GM21447 (cell line): Measurements from ENCODE around the gene ZNF541.

ENCODE experiments used
- ATAC-seq: cut with Tn5 transposase; IDR thresholded peaks from one replicate; pipeline ENCODE4 v1.9.1; 2021; ENCODE audit not compliant: unreplicated experiment

Gene ZNF541

DNA sequence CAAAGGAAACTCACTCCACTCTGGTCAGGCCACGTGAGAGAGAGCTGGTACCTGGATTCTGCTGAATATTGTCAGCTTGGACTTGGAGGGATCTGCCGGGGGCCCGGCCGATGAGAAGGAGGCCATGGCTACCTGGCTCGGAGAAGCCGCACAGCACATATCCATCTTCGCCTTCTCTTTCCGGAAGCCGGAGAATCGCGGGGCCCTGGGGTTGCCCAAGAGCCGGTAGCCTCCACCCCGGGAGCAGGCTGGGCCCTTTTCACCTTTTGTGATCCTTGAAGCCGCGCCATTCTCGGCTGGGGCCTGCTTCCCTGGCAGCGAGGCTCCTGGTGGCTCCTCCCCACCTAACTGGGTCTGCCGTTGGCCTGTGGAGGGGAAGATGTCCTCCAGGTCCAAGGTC is 28.9 kb downstream of the ZNF541 start:
- no peak for ATAC-seq

- no peak for ATAC-seq
These were observed 30.9 kb downstream of the ZNF541 start for GRCh38 chr19:47542030-47542475.

DNA sequence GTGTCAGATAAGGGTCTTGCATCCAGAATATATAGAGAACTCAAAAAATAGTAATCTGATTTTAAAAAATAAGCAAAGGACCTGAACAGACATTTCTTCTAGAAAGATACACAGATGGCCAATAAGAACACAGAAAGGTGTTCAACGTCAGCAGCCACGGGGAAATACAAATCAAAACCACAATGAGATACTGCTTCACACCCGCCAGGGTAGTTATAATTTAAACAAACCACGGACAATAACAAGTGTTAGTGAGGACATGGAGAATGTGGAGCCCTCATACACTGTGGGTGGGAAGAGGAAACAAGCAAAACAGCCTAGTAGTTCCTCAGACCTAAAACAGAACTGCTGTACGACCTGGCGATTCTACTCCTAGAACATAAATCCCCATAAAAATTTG is 31.4 kb downstream of the ZNF541 start:
- no peak for ATAC-seq

DNA sequence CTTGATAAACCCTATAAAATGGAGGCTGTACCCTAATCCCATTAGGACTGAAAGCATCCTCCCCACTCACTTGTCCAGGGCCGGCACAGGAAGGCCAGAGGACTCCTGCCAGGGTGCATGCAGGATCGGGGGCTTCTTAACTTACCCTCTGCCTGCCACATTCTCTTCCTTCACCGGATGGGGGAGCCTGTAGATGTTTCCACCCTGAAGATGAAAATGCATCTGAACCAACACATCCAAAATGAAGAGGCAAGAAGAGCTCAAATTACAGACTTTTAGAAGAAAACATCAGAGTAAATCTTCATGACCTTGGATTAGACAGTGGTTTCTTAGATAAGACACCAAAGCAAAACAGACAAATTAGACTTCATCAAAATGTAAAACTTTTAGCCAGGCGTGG is 32.2 kb downstream of the ZNF541 start:
- no peak for ATAC-seq

DNA sequence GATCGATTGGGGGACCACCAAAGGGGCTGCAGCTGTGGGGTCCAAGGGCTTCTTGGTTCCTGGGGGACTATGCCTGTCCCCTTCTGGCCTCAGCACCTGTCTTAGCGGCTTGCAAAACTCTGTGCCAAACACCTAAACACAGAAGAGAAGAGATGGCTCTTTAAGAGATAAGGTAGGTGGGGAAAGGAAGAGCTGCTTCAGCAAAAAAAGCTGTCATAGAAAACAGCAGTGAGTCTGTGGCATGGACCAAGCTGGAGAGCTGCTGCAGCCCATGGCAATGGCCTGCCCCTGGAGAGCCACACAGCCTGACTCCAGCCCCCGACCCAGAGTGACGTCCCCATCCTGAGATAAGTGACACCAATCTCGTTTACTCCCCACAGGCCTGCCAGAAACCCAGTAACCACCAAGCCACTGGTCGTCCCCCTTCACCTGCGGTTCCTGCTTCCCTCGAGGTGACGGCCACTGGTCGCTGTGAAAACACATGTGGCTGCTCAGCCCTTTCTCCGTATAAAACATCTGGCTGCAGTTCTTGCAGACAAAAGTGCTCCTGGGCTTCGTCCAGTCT is 33.1 kb downstream of the ZNF541 start:
- ATAC-seq: no peak

- ATAC-seq: no peak
These were observed 34.1 kb downstream of the ZNF541 start for GRCh38 chr19:47538812-47539211.

DNA sequence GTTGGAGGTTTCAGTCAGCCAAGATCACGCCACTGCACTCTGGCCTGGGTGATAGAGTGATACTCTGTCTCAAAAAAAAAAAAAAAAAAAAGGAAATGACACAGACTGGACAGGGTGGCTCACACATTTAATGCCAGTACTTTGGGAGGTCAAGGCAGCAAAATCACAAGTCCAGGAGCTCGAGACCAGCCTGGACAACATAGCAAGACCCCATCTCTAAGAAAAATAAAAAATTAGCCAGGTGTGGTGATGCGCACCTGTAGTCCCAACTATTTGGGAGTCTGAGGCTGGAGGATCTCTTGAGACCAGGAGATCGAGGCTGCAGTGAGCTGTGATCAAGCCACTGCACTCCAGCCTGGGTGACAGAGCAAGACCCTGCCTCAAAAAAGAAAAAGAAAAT is 35.5 kb downstream of the ZNF541 start:
- ATAC-seq: no peak

GRCh38 chr19:47534628-47535027 is 38.3 kb downstream of the ZNF541 start:
- ATAC-seq: no peak

- no peak for ATAC-seq
These were observed 41.1 kb downstream of the ZNF541 start for GRCh38 chr19:47531640-47532387.

DNA sequence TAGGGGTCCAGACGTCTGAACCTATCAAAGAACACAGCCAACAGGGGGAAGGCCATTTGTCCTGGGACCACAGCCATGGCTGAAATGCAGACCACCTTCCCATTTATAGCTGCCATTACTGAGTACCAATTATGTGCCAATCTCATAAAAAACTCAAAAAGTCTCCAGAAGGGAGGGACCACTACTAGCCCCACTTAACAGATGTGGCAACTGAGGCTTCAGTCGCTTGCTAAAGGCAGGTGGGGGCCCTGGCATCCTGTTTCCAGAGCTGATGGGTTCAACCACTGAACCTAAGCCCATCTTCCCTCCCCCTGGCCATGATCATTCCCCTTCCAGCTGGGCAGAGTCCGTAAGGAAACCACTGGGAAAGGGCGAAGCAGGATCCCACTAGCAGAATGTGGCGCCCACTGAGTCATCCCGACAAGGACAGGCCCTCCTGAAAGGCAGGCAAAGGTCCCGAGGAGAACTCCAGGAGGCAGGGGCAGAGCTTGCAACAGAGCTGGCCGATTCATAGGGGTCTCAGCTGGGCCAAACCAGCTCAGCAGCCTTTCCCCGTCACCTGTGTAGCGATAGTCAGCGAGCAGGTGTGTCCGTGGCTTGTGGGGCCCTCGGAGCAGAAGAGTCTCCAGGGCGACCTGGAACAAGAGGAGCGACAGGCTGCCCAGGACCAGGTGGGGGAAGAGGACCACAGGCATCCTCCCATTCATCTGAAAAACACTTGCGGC is 43.8 kb downstream of the ZNF541 start:
- ATAC-seq: no peak

GRCh38 chr19:47526798-47527197 is 46.1 kb downstream of the ZNF541 start:
- ATAC-seq: no peak

DNA sequence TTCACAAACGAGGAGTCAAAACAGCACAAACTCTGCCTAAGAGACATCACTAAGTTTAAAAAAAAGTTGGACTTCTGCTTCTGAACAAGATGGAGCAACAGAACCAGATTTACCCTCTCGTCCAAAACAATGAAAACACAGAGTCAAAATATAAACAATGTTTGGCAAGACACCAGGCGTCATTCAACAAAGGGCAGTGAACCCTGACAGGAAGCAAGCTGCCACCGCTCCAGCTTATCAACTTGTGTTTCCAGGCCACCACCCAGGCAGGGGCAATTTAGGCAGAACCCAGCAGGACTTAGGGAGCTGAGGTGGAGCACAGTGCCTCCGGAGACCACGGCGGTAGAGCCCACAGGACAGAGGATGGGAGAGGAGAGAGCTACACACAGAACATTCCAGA is 49.5 kb downstream of the ZNF541 start:
- ATAC-seq: no peak
